ENCODE results near the gene MCUB. TPM values are rescaled to one million over a fixed set of nuclear protein-coding genes. Genes with fewer than 3 reads are reported as not detected.
"Not testable (repeated sequence)": the region's sequence is repeated elsewhere in the genome, so short reads cannot be mapped to it uniquely, and the experiment has no call there.

Gene MCUB
- total RNA-seq, 2 experiments from 2014 or later = 58.2 to 80.1 TPM

- Mint-ChIP-seq H3K4me1 (peaks cover 51% of the 10 kb centered on the region), H3K4me3 (no peak overlapping the region), H3K36me3 (ENCODE audit: low read depth) (peaks cover 38% of the 10 kb centered on the region), H3K27ac (peak overlapping the region; percentile 75), H3K9me3 (ENCODE audit: low read depth) (peaks cover 13% of the 10 kb centered on the region), H3K27me3 (no peaks in the 10 kb centered on the region)
- no peak for DNase-seq
- ChIA-PET POLR2A (interaction anchor here (0.6 kb wide), 1 partner anchor 389 kb away, joined by 3 read pairs; no protein-coding TSS in a partner anchor), CTCF (no interaction called here)
- ATAC-seq = no peak
- intact Hi-C loops (cut with DNase I, micrococcal nuclease) = no loop called here
Measured at GRCh38 chr4:109578846-109579245, 18.8 kb downstream of the MCUB start.

GRCh38 chr4:109579997-109580396, 20.0 kb downstream of the MCUB start:
- Mint-ChIP-seq H3K36me3 (ENCODE audit: low read depth) (peaks cover 38% of the 10 kb centered on the region), H3K9me3 (ENCODE audit: low read depth) (peaks cover 13% of the 10 kb centered on the region), H3K4me1 (peaks cover 51% of the 10 kb centered on the region)
- CTCF ChIA-PET; H3K4me3 Mint-ChIP-seq; POLR2A ChIA-PET; ATAC-seq; H3K27me3 Mint-ChIP-seq; H3K27ac Mint-ChIP-seq; DNase-seq; intact Hi-C loops (cut with DNase I, micrococcal nuclease): not testable (repeated sequence)

- POLR2A ChIA-PET = interaction anchor here (0.6 to 1.1 kb wide), 5 partner anchors 13 to 28 kb away, joined by 3 to 9 read pairs (median 3); partner anchors contain the start of gene MCUB
- CTCF ChIA-PET = interaction anchor here (0.8 to 2.0 kb wide), 7 partner anchors 10 to 42 kb away, joined by 3 to 10 read pairs (median 4); no protein-coding TSS in a partner anchor
- Mint-ChIP-seq H3K9me3 (ENCODE audit: low read depth) (peaks cover 8% of the 10 kb centered on the region), H3K27ac (peak overlapping the region; percentile 86), H3K4me3 (peak overlapping the region; percentile 11), H3K4me1 (peaks cover 84% of the 10 kb centered on the region), H3K36me3 (ENCODE audit: low read depth) (peaks cover 29% of the 10 kb centered on the region), H3K27me3 (no peaks in the 10 kb centered on the region)
- intact Hi-C loops (cut with DNase I, micrococcal nuclease) = loop anchor here (1.0 to 5.0 kb wide), 5 partner anchors 27 to 359 kb away; partner anchors contain the start of genes CASP6 (in 1 of the 2) and MCUB (in 1 of the 2)
- DNase-seq (peak; percentile 82), ATAC-seq (peak; percentile 99)
Measured at GRCh38 chr4:109588176-109588575, 28.1 kb downstream of the MCUB start.

- CTCF ChIA-PET = interaction anchor here (0.7 kb wide), 1 partner anchor 18 kb away, joined by 3 read pairs; no protein-coding TSS in a partner anchor
Measured at GRCh38 chr4:109589119-109589518, 29.1 kb downstream of the MCUB start.

GRCh38 chr4:109589605-109590004, 29.6 kb downstream of the MCUB start:
- ATAC-seq = no peak
- intact Hi-C loops (cut with DNase I, micrococcal nuclease) = loop anchor here (2.0 to 5.0 kb wide), 3 partner anchors 59 to 358 kb away; partner anchors contain the start of gene CASP6 (in 1 of the 2)
- Mint-ChIP-seq H3K4me3 (no peak overlapping the region), H3K4me1 (peaks cover 76% of the 10 kb centered on the region), H3K9me3 (ENCODE audit: low read depth) (peaks cover 5% of the 10 kb centered on the region), H3K36me3 (ENCODE audit: low read depth) (peaks cover 29% of the 10 kb centered on the region), H3K27ac (peak overlapping the region; percentile 86), H3K27me3 (no peaks in the 10 kb centered on the region)
- POLR2A ChIA-PET = no interaction called here
- no peak for DNase-seq
- CTCF ChIA-PET = interaction anchor here (0.5 to 1.4 kb wide), 4 partner anchors 9 to 42 kb away, joined by 3 to 8 read pairs (median 4); no protein-coding TSS in a partner anchor

More at GRCh38 chr4:109589119-109589518, 29.1 kb downstream of the MCUB start:
- DNase-seq (no peak), ATAC-seq (no peak)
- peaks cover 28% of the 10 kb centered on the region for H3K36me3 Mint-ChIP-seq (ENCODE audit: low read depth)
- H3K9me3 Mint-ChIP-seq (ENCODE audit: low read depth) = peaks cover 5% of the 10 kb centered on the region
- intact Hi-C loops (cut with DNase I, micrococcal nuclease) = loop anchor here (2.0 to 5.0 kb wide), 3 partner anchors 60 to 358 kb away; partner anchors contain the start of gene CASP6 (in 1 of the 2)
- H3K27ac Mint-ChIP-seq = peak overlapping the region; percentile 86
- POLR2A ChIA-PET = interaction anchor here (1.1 kb wide), 1 partner anchor 23 kb away, joined by 4 read pairs; no protein-coding TSS in a partner anchor
- peaks cover 78% of the 10 kb centered on the region for H3K4me1 Mint-ChIP-seq
- no peaks in the 10 kb centered on the region for H3K27me3 Mint-ChIP-seq
- no peak overlapping the region for H3K4me3 Mint-ChIP-seq

GRCh38 chr4:109590905-109591304, 30.9 kb downstream of the MCUB start:
- DNase-seq = no peak
- CTCF ChIA-PET = interaction anchor here (1.0 to 1.4 kb wide), 3 partner anchors 8 to 17 kb away, joined by 5 to 9 read pairs (median 8); no protein-coding TSS in a partner anchor
- peak overlapping the region; percentile 85 for H3K27ac Mint-ChIP-seq
- H3K4me1 Mint-ChIP-seq = peaks cover 63% of the 10 kb centered on the region
- H3K36me3 Mint-ChIP-seq (ENCODE audit: low read depth) = peaks cover 28% of the 10 kb centered on the region
- ATAC-seq = no peak
- POLR2A ChIA-PET = interaction anchor here (0.6 kb wide), 1 partner anchor 59 kb away, joined by 3 read pairs; no protein-coding TSS in a partner anchor
- H3K4me3 Mint-ChIP-seq = peak overlapping the region; percentile 8
- H3K9me3 Mint-ChIP-seq (ENCODE audit: low read depth) = peaks cover 4% of the 10 kb centered on the region
- intact Hi-C loops (cut with DNase I, micrococcal nuclease) = no loop called here
- H3K27me3 Mint-ChIP-seq = no peaks in the 10 kb centered on the region

GRCh38 chr4:109592367-109592766, 32.3 kb downstream of the MCUB start:
- intact Hi-C loops (cut with DNase I, micrococcal nuclease) = no loop called here
- Mint-ChIP-seq H3K4me1 (peaks cover 50% of the 10 kb centered on the region), H3K27me3 (no peaks in the 10 kb centered on the region), H3K4me3 (no peak overlapping the region), H3K9me3 (ENCODE audit: low read depth) (no peaks in the 10 kb centered on the region), H3K27ac (peak overlapping the region; percentile 63), H3K36me3 (ENCODE audit: low read depth) (peaks cover 18% of the 10 kb centered on the region)
- DNase-seq (no peak), ATAC-seq (no peak)
- ChIA-PET CTCF (no interaction called here), POLR2A (no interaction called here)

- ATAC-seq; DNase-seq; H3K27me3 Mint-ChIP-seq; CTCF ChIA-PET; H3K4me3 Mint-ChIP-seq; intact Hi-C loops (cut with DNase I, micrococcal nuclease); H3K9me3 Mint-ChIP-seq (ENCODE audit: low read depth); POLR2A ChIA-PET; H3K27ac Mint-ChIP-seq: not testable (repeated sequence)
- peaks cover 43% of the 10 kb centered on the region for H3K4me1 Mint-ChIP-seq
- peaks cover 33% of the 10 kb centered on the region for H3K36me3 Mint-ChIP-seq (ENCODE audit: low read depth)
Measured at GRCh38 chr4:109595123-109595522, 35.1 kb downstream of the MCUB start.

- ATAC-seq; H3K27me3 Mint-ChIP-seq; CTCF ChIA-PET; H3K27ac Mint-ChIP-seq; intact Hi-C loops (cut with DNase I, micrococcal nuclease); H3K4me3 Mint-ChIP-seq; H3K9me3 Mint-ChIP-seq (ENCODE audit: low read depth); DNase-seq; POLR2A ChIA-PET: not testable (repeated sequence)
- H3K36me3 Mint-ChIP-seq (ENCODE audit: low read depth) = peaks cover 31% of the 10 kb centered on the region
- H3K4me1 Mint-ChIP-seq = peaks cover 35% of the 10 kb centered on the region
Measured at GRCh38 chr4:109596420-109597085, 36.5 kb downstream of the MCUB start.

- peaks cover 37% of the 10 kb centered on the region for H3K4me1 Mint-ChIP-seq
- intact Hi-C loops (cut with DNase I, micrococcal nuclease) = no loop called here
- CTCF ChIA-PET = interaction anchor here (0.9 to 1.5 kb wide), 5 partner anchors 9 to 130 kb away, joined by 3 to 8 read pairs (median 4); no protein-coding TSS in a partner anchor
- peaks cover 14% of the 10 kb centered on the region for H3K9me3 Mint-ChIP-seq (ENCODE audit: low read depth)
- peak; percentile 33 for ATAC-seq
- peaks cover 44% of the 10 kb centered on the region for H3K36me3 Mint-ChIP-seq (ENCODE audit: low read depth)
- POLR2A ChIA-PET = no interaction called here
- H3K4me3 Mint-ChIP-seq = no peak overlapping the region
- no peaks in the 10 kb centered on the region for H3K27me3 Mint-ChIP-seq
- DNase-seq = no peak
- peak overlapping the region; percentile 82 for H3K27ac Mint-ChIP-seq
Measured at GRCh38 chr4:109599046-109599652, 39.1 kb downstream of the MCUB start.

- CTCF ChIA-PET = interaction anchor here (1.0 to 1.2 kb wide), 3 partner anchors 9 to 12 kb away, joined by 3 to 5 read pairs (median 3); no protein-coding TSS in a partner anchor
- Mint-ChIP-seq H3K27me3 (no peaks in the 10 kb centered on the region), H3K4me3 (no peak overlapping the region), H3K4me1 (peaks cover 42% of the 10 kb centered on the region), H3K27ac (peak overlapping the region; percentile 72), H3K36me3 (ENCODE audit: low read depth) (peaks cover 52% of the 10 kb centered on the region), H3K9me3 (ENCODE audit: low read depth) (peaks cover 14% of the 10 kb centered on the region)
- intact Hi-C loops (cut with DNase I, micrococcal nuclease) = no loop called here
- POLR2A ChIA-PET = no interaction called here
- ATAC-seq (no peak), DNase-seq (no peak)
Measured at GRCh38 chr4:109600431-109600830, 40.4 kb downstream of the MCUB start.
